IPS-18a (cell line): ENCODE results near the gene CORO1A.
"Not testable (repeated sequence)": the region's sequence is repeated elsewhere in the genome, so short reads cannot be mapped to it uniquely, and the experiment has no call there.

Experiments used
- H3K27ac ChIP-seq: one replicate; pipeline ENCODE4 v1.5.1; 2013; ENCODE audit warnings: low read length
- H3K27me3 ChIP-seq: one replicate; pipeline ENCODE4 v1.6.1; 2013; ENCODE audit warnings: mild to moderate bottlenecking, low read length; ENCODE audit not compliant: control insufficient read depth, insufficient read depth
- H3K36me3 ChIP-seq: one replicate; pipeline ENCODE4 v1.6.1; 2013; ENCODE audit warnings: low read depth, low read length; ENCODE audit not compliant: control insufficient read depth
- H3K4me1 ChIP-seq: one replicate; pipeline ENCODE4 v1.6.1; 2013; ENCODE audit warnings: low read depth, low read length; ENCODE audit not compliant: control insufficient read depth
- H3K4me3 ChIP-seq: one replicate; pipeline ENCODE4 v1.5.1; 2013; ENCODE audit warnings: low read length
- H3K9ac ChIP-seq: one replicate; pipeline ENCODE4 v1.6.1; 2013; ENCODE audit warnings: mild to moderate bottlenecking, low read length, moderate library complexity
- H3K9me3 ChIP-seq: one replicate; pipeline ENCODE4 v1.6.1; 2013; ENCODE audit warnings: low read depth, low read length; ENCODE audit not compliant: control insufficient read depth

The CORO1A gene

GRCh38 chr16:30147843-30148510 is 35.4 kb upstream of the CORO1A start:
- H3K9me3 ChIP-seq = no peaks in the 10 kb centered on the region
- no peak overlapping the region for H3K27ac ChIP-seq
- H3K9ac ChIP-seq = no peak overlapping the region
- H3K27me3 ChIP-seq = no peaks in the 10 kb centered on the region
- H3K36me3 ChIP-seq = no peaks in the 10 kb centered on the region
- no peaks in the 10 kb centered on the region for H3K4me1 ChIP-seq
- no peak overlapping the region for H3K4me3 ChIP-seq

GRCh38 chr16:30149250-30149930 is 34.0 kb upstream of the CORO1A start:
- Histone ChIP-seq H3K4me1 (no peaks in the 10 kb centered on the region), H3K27me3 (no peaks in the 10 kb centered on the region), H3K9me3 (no peaks in the 10 kb centered on the region)

GRCh38 chr16:30151091-30151490 is 32.3 kb upstream of the CORO1A start:
- H3K9ac ChIP-seq = no peak overlapping the region

More at GRCh38 chr16:30149250-30149930, 34.0 kb upstream of the CORO1A start:
- H3K9ac ChIP-seq = no peak overlapping the region
- H3K27ac ChIP-seq = no peak overlapping the region
- no peak overlapping the region for H3K4me3 ChIP-seq
- H3K36me3 ChIP-seq = no peaks in the 10 kb centered on the region

GRCh38 chr16:30152517-30152916 is 30.9 kb upstream of the CORO1A start:
- no peak overlapping the region for H3K9ac ChIP-seq
- no peak overlapping the region for H3K27ac ChIP-seq
- no peaks in the 10 kb centered on the region for H3K36me3 ChIP-seq
- H3K27me3 ChIP-seq = no peaks in the 10 kb centered on the region
- no peaks in the 10 kb centered on the region for H3K4me1 ChIP-seq
- no peak overlapping the region for H3K4me3 ChIP-seq
- no peaks in the 10 kb centered on the region for H3K9me3 ChIP-seq

More at GRCh38 chr16:30151091-30151490, 32.3 kb upstream of the CORO1A start:
- no peaks in the 10 kb centered on the region for H3K9me3 ChIP-seq
- no peaks in the 10 kb centered on the region for H3K36me3 ChIP-seq
- H3K27me3 ChIP-seq = no peaks in the 10 kb centered on the region
- H3K27ac ChIP-seq = no peak overlapping the region
- no peak overlapping the region for H3K4me3 ChIP-seq
- H3K4me1 ChIP-seq = no peaks in the 10 kb centered on the region

- no peaks in the 10 kb centered on the region for H3K4me1 ChIP-seq
- H3K9ac ChIP-seq = no peak overlapping the region
- no peaks in the 10 kb centered on the region for H3K27me3 ChIP-seq
- H3K36me3 ChIP-seq = no peaks in the 10 kb centered on the region
- H3K4me3 ChIP-seq = no peak overlapping the region
- H3K9me3 ChIP-seq = no peaks in the 10 kb centered on the region
- no peak overlapping the region for H3K27ac ChIP-seq
Measured at GRCh38 chr16:30155188-30155587, 28.2 kb upstream of the CORO1A start.

GRCh38 chr16:30157214-30157613 is 26.2 kb upstream of the CORO1A start:
- no peaks in the 10 kb centered on the region for H3K27me3 ChIP-seq

GRCh38 chr16:30163538-30163937 is 19.9 kb upstream of the CORO1A start:
- no peak overlapping the region for H3K27ac ChIP-seq
- H3K36me3 ChIP-seq = no peaks in the 10 kb centered on the region
- H3K27me3 ChIP-seq = no peaks in the 10 kb centered on the region
- no peak overlapping the region for H3K9ac ChIP-seq
- no peaks in the 10 kb centered on the region for H3K9me3 ChIP-seq
- H3K4me1 ChIP-seq = no peaks in the 10 kb centered on the region
- H3K4me3 ChIP-seq = no peak overlapping the region

More at GRCh38 chr16:30157214-30157613, 26.2 kb upstream of the CORO1A start:
- no peaks in the 10 kb centered on the region for H3K36me3 ChIP-seq
- H3K9me3 ChIP-seq = no peaks in the 10 kb centered on the region
- no peaks in the 10 kb centered on the region for H3K4me1 ChIP-seq
- H3K4me3 ChIP-seq = no peak overlapping the region
- no peak overlapping the region for H3K27ac ChIP-seq
- no peak overlapping the region for H3K9ac ChIP-seq

- Histone ChIP-seq H3K9ac (no peak overlapping the region), H3K27me3 (no peaks in the 10 kb centered on the region), H3K36me3 (no peaks in the 10 kb centered on the region), H3K4me3 (no peak overlapping the region), H3K9me3 (no peaks in the 10 kb centered on the region), H3K4me1 (no peaks in the 10 kb centered on the region), H3K27ac (no peak overlapping the region)
Measured at GRCh38 chr16:30166202-30166902, 17.1 kb upstream of the CORO1A start.

- H3K9ac ChIP-seq, H3K9me3 ChIP-seq, H3K27me3 ChIP-seq, H3K27ac ChIP-seq, H3K36me3 ChIP-seq, H3K4me1 ChIP-seq, H3K4me3 ChIP-seq: not testable (repeated sequence)
Measured at GRCh38 chr16:30168746-30169145, 14.7 kb upstream of the CORO1A start.

- not testable (repeated sequence) for H3K4me3 ChIP-seq, H3K36me3 ChIP-seq, H3K9me3 ChIP-seq, H3K9ac ChIP-seq, H3K4me1 ChIP-seq, H3K27ac ChIP-seq, H3K27me3 ChIP-seq
Measured at GRCh38 chr16:30169416-30169815, 14.0 kb upstream of the CORO1A start.

GRCh38 chr16:30170145-30170544 is 13.3 kb upstream of the CORO1A start:
- not testable (repeated sequence) for H3K9me3 ChIP-seq, H3K9ac ChIP-seq, H3K36me3 ChIP-seq, H3K27ac ChIP-seq, H3K4me3 ChIP-seq, H3K27me3 ChIP-seq, H3K4me1 ChIP-seq
